Neural progenitor cell (in vitro differentiated cells): ENCODE measurements around the gene PRDM16.

Source experiments
- CTCF ChIP-seq: fragments of 200-600 bp; sonication (generic); IDR thresholded peaks from 2 replicates; pipeline ENCODE4 v1.5.1; 2017; ENCODE audit warnings: antibody characterized with exemption, mild to moderate bottlenecking
- EZH2phosphoT487 ChIP-seq: fragments of 200-600 bp; sonication (generic); IDR thresholded peaks from 2 replicates; pipeline ENCODE4 v1.6.1; 2017; ENCODE audit warnings: antibody characterized with exemption

DNA sequence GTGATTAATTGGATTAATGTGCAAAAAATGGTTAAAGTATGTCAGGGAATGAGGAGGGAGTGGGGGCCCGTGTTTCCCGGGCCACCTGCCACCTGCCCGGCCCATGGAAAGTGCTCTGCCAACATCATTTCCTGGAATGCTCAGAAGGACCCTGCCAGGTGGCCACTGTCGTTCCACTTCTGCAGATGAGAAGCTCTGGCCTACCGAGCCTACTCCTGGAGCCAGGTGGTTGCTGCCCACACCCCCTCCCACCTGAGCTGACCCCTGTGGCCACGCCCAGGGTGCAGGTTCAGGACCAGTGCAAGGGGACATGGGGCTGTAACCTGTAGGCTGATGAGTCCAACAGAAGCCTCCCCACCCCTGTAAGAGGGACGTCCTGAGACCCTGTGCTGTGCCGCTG lies 99.7 kb downstream of the PRDM16 start:
- TF ChIP-seq CTCF (no peak), EZH2phosphoT487 (no peak)
